Caco-2 (cell line): ENCODE data around the gene LDLRAD3. TPM values are rescaled to one million over a fixed set of nuclear protein-coding genes. Genes with fewer than 3 reads are reported as not detected.

Experiments used
- BruUV-seq: library from RNA; stranded (reverse); fragments of 400-500 nt; replicated peaks from 2 replicates; lab custom pipeline; 2021; lab: Mats Ljungman, UMichigan
- CTCF ChIA-PET: fragments of 300-600 bp; sonication (Branson Sonifier 250); formaldehyde crosslinking; loops from one replicate; lab custom pipeline; 2022; ENCODE audit warnings: antibody characterized with exemption; lab: Charles Lee
- POLR2A ChIA-PET: fragments of 300-600 bp; sonication (Branson Sonifier 250); formaldehyde crosslinking; loops from one replicate; lab custom pipeline; 2022; ENCODE audit warnings: antibody characterized with exemption; lab: Charles Lee
- DNase-seq, 2 experiments: peaks; one replicate each; pipeline versions ENCODE4 v3.0.0 to v3.0.0-alpha.2; 2020 to 2022
- H3K27me3 ChIP-seq: replicated peaks from 2 replicates; pipeline ENCODE4 v1.6.0; 2011; ENCODE audit warnings: low read length; ENCODE audit not compliant: control insufficient read depth, insufficient read depth
- H3K36me3 ChIP-seq: 2 replicates; pipeline ENCODE4 v1.5.1; 2011; ENCODE audit warnings: low read length; ENCODE audit not compliant: control insufficient read depth, insufficient read depth
- H3K4me1 ChIP-seq: fragments of 250-450 bp; sonication (Bioruptor Pico); 2 replicates; pipeline ENCODE4 v1.5.1; 2020; ENCODE audit warnings: mild to moderate bottlenecking
- H3K4me3 ChIP-seq: 2 replicates; pipeline ENCODE4 v1.5.1; 2011; ENCODE audit warnings: low read depth, mild to moderate bottlenecking, control low read depth, low read length
- H3K9me3 ChIP-seq: fragments of 250-450 bp; sonication (Bioruptor Pico); 2 replicates; pipeline ENCODE4 v1.5.1; 2020; ENCODE audit warnings: mild to moderate bottlenecking, moderate library complexity
- H3K27ac Mint-ChIP-seq: one replicate; pipeline ENCODE4 v1.8.0; 2022; ENCODE audit warnings: mixed read lengths; ENCODE audit not compliant: unreplicated experiment
- H3K27me3 Mint-ChIP-seq: one replicate; pipeline ENCODE4 v1.8.0; 2022; ENCODE audit warnings: mixed read lengths; ENCODE audit not compliant: insufficient read depth, unreplicated experiment
- H3K36me3 Mint-ChIP-seq: one replicate; pipeline ENCODE4 v1.8.0; 2022; ENCODE audit warnings: mild to moderate bottlenecking, mixed read lengths; ENCODE audit not compliant: insufficient read depth, unreplicated experiment
- H3K4me1 Mint-ChIP-seq: one replicate; pipeline ENCODE4 v1.8.0; 2022; ENCODE audit warnings: low read depth, mixed read lengths; ENCODE audit not compliant: unreplicated experiment
- H3K4me3 Mint-ChIP-seq: one replicate; pipeline ENCODE4 v1.8.0; 2022; ENCODE audit warnings: mild to moderate bottlenecking, moderate library complexity, mixed read lengths; ENCODE audit not compliant: unreplicated experiment
- H3K9me3 Mint-ChIP-seq: one replicate; pipeline ENCODE4 v1.8.0; 2022; ENCODE audit warnings: mixed read lengths; ENCODE audit not compliant: unreplicated experiment
- intact Hi-C: fragments of 100-400 bp; cut with micrococcal nuclease; formaldehyde crosslinking; loops from one replicate; pipeline ENCODE4 v1.10.0; 2022; ENCODE audit not compliant: unreplicated experiment
- total RNA-seq: library from RNA; stranded (reverse); gene quantifications from 2 replicates; pipeline ENCODE4 v1.2.3, GENCODE V29; 2022
- TF ChIP-seq, protein P1 (sequence below), 2 experiments: fragments of 200-600 bp in 1 of 2; IDR thresholded peaks; 1 replicate in 1 of 2; 2 replicates in 1 of 2; pipeline versions ENCODE4 v1.5.1 to v1.8.0; 2011 to 2022; ENCODE audit warnings: antibody characterized with exemption in 1 of 2, control low read depth in 1 of 2, inconsistent platforms in 1 of 2, low read depth in 1 of 2, low read length in 1 of 2, mild to moderate bottlenecking in 1 of 2, moderate library complexity in 1 of 2; ENCODE audit not compliant: insufficient read depth in 1 of 2, severe bottlenecking in 1 of 2, unreplicated experiment in 1 of 2

LDLRAD3 gene
- total RNA-seq, 1 experiment from 2014 or later, result 9.9 TPM

DNA sequence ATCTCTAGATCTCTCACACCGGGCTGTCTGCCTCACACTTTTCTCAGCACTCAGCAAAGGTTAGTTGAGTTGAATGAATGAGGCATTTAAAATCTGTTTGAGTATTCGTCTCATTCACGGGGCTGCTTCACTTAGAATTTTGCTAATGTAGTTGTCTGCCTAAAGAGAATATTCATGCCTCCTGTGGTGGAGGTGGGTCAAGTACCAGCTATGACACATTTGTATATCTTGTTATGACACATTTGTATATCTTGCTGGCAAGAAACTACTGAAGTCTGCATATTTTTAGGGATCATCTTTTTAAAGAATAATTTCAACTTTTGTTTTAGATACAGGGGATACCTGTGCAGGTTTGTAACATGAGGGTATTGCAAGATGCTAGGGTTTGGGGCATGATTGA, 43.1 kb downstream of the LDLRAD3 start:
- ChIA-PET CTCF (no interaction called here), POLR2A (no interaction called here)
- BruUV-seq, result no TSS peak
- H3K27ac Mint-ChIP-seq, result no peak overlapping the region
- TF ChIP-seq, protein P1, sequence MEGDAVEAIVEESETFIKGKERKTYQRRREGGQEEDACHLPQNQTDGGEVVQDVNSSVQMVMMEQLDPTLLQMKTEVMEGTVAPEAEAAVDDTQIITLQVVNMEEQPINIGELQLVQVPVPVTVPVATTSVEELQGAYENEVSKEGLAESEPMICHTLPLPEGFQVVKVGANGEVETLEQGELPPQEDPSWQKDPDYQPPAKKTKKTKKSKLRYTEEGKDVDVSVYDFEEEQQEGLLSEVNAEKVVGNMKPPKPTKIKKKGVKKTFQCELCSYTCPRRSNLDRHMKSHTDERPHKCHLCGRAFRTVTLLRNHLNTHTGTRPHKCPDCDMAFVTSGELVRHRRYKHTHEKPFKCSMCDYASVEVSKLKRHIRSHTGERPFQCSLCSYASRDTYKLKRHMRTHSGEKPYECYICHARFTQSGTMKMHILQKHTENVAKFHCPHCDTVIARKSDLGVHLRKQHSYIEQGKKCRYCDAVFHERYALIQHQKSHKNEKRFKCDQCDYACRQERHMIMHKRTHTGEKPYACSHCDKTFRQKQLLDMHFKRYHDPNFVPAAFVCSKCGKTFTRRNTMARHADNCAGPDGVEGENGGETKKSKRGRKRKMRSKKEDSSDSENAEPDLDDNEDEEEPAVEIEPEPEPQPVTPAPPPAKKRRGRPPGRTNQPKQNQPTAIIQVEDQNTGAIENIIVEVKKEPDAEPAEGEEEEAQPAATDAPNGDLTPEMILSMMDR (IDR thresholded peaks at IDR 0.05; ENCODE audit: insufficient read depth in 1 of 2, low read depth in 1 of 2, low read length in 1 of 2, severe bottlenecking in 1 of 2, unreplicated experiment in 1 of 2), result no peak
- H3K9me3 Mint-ChIP-seq, result no peaks in the 10 kb centered on the region
- Histone ChIP-seq H3K27me3 (no peaks in the 10 kb centered on the region), H3K4me1 (no peaks in the 10 kb centered on the region), H3K4me3 (no peak overlapping the region), H3K36me3 (no peaks in the 10 kb centered on the region), H3K9me3 (no peaks in the 10 kb centered on the region)
- no peak overlapping the region for H3K4me3 Mint-ChIP-seq
- intact Hi-C loops, result no loop called here
- no peaks in the 10 kb centered on the region for H3K36me3 Mint-ChIP-seq
- no peak for DNase-seq
- H3K27me3 Mint-ChIP-seq, result no peaks in the 10 kb centered on the region
- H3K4me1 Mint-ChIP-seq, result peaks cover 5% of the 10 kb centered on the region

DNA sequence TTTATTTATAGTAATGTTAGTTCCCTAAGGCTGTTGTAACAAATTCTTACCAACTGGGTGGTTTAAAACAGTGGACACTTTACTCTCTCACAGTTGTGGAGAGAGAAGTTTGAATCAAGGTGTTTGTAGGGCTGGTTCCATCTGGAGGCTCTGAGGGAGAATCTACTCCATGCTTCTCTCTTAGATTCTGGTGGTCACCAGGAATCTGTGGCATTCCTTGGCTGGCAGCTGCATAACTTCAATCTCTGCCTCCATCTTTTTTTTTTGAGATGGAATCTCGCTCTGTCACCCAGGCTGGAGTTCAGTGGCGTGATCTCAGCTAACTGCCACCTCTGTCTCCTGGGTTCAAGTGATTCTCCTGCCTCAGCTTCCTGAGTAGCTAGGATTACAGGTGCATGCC, 46.3 kb downstream of the LDLRAD3 start:
- Histone ChIP-seq H3K27me3 (no peaks in the 10 kb centered on the region), H3K4me3 (no peak overlapping the region), H3K4me1 (no peaks in the 10 kb centered on the region), H3K36me3 (no peaks in the 10 kb centered on the region), H3K9me3 (no peaks in the 10 kb centered on the region)
- ChIA-PET POLR2A (no interaction called here), CTCF (no interaction called here)
- no peak for DNase-seq
- Mint-ChIP-seq H3K36me3 (no peaks in the 10 kb centered on the region), H3K4me3 (no peak overlapping the region), H3K27me3 (no peaks in the 10 kb centered on the region), H3K4me1 (peaks cover 5% of the 10 kb centered on the region), H3K27ac (no peak overlapping the region), H3K9me3 (no peaks in the 10 kb centered on the region)
- intact Hi-C loops, result no loop called here
- TF ChIP-seq, protein P1 (IDR thresholded peaks at IDR 0.05; ENCODE audit: insufficient read depth in 1 of 2, low read depth in 1 of 2, low read length in 1 of 2, severe bottlenecking in 1 of 2, unreplicated experiment in 1 of 2), result no peak
- no TSS peak for BruUV-seq

DNA sequence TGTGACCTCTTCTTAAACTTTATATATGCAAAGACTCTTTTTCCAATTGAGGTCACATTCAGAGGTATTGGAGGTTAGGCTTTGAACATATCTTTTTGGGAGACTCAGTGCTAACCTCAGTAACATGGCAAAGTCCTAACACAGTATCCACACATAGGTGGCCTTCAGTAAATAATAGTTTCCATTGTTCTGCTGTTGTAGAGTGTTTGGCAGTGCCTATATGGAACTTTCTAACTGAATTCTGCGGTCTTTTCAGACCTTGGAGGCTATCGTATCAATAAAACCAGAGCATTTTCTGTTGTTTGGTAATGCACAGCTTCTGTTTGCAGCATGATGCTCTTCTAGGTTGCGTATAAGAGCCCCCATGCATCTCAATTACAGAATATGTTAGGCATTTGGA, 47.0 kb downstream of the LDLRAD3 start:
- intact Hi-C loops, result no loop called here
- TF ChIP-seq, protein P1 (IDR thresholded peaks at IDR 0.05; ENCODE audit: insufficient read depth in 1 of 2, low read depth in 1 of 2, low read length in 1 of 2, severe bottlenecking in 1 of 2, unreplicated experiment in 1 of 2), result no peak
- no peaks in the 10 kb centered on the region for H3K9me3 ChIP-seq
- H3K4me1 ChIP-seq, result no peaks in the 10 kb centered on the region
- no peaks in the 10 kb centered on the region for H3K9me3 Mint-ChIP-seq
- no peaks in the 10 kb centered on the region for H3K36me3 Mint-ChIP-seq
- no peaks in the 10 kb centered on the region for H3K27me3 ChIP-seq
- BruUV-seq, result no TSS peak
- peaks cover 5% of the 10 kb centered on the region for H3K4me1 Mint-ChIP-seq
- no peak overlapping the region for H3K4me3 ChIP-seq
- H3K36me3 ChIP-seq, result no peaks in the 10 kb centered on the region
- H3K27ac Mint-ChIP-seq, result no peak overlapping the region
- H3K4me3 Mint-ChIP-seq, result no peak overlapping the region
- DNase-seq, result no peak
- ChIA-PET POLR2A (no interaction called here), CTCF (no interaction called here)
- H3K27me3 Mint-ChIP-seq, result no peaks in the 10 kb centered on the region
